Suprapubic skin (tissue), 4 donors: ENCODE results near the gene KLHDC8A. TPM values are rescaled to one million over a fixed set of nuclear protein-coding genes. Genes with fewer than 3 reads are reported as not detected.

ENCODE experiments used
- DNase-seq, 2 donors: peaks; one replicate each; pipeline ENCODE4 v3.0.0-alpha.2; 2019; ENCODE audit warnings: low spot score in 2 of 2
- H3K27ac ChIP-seq: fragments of 200-600 bp; sonication (generic); one replicate; pipeline ENCODE4 v1.5.1; 2019
- H3K27me3 ChIP-seq: fragments of 200-600 bp; sonication (generic); one replicate; pipeline ENCODE4 v1.5.1; 2019
- H3K36me3 ChIP-seq: fragments of 200-600 bp; sonication (generic); one replicate; pipeline ENCODE4 v1.5.1; 2019
- H3K4me1 ChIP-seq: fragments of 200-600 bp; sonication (generic); one replicate; pipeline ENCODE4 v1.5.1; 2019
- H3K4me3 ChIP-seq: fragments of 200-600 bp; sonication (generic); one replicate; pipeline ENCODE4 v1.5.1; 2019; ENCODE audit warnings: mild to moderate bottlenecking
- H3K9me3 ChIP-seq: fragments of 200-600 bp; sonication (generic); one replicate; pipeline ENCODE4 v1.5.1; 2019
- EP300 ChIP-seq: sonication (generic); formaldehyde crosslinking; IDR thresholded peaks from one replicate; pipeline ENCODE4 v1.6.1; 2017; ENCODE audit warnings: antibody characterized with exemption
- POLR2A ChIP-seq, 2 donors: fragments of 450-650 bp; IDR thresholded peaks; one replicate each; pipeline ENCODE4 v1.6.1; 2017; ENCODE audit warnings: antibody characterized with exemption in 2 of 2, mild to moderate bottlenecking in 2 of 2, moderate library complexity in 2 of 2
- POLR2AphosphoS5 ChIP-seq, 3 donors: sonication (generic); formaldehyde crosslinking; IDR thresholded peaks; one replicate each; pipeline ENCODE4 v1.6.1; 2017; ENCODE audit warnings: antibody characterized with exemption in 3 of 3
- WGBS: methylation state at CpG from one replicate; pipeline ENCODE4 v1.1.5; 2018; 5-methylcytosine and 5-hydroxymethylcytosine counted together
- total RNA-seq, 4 donors: library from RNA; depleted of rRNA; stranded (reverse); fragments of >200 nt; gene quantifications; one replicate each; pipeline ENCODE4 v1.1.0, GENCODE V29; 2016
- TF ChIP-seq, protein P1 (sequence below), 2 donors: fragments of 200-600 bp in 1 of 2; fragments of 450-650 bp in 1 of 2; sonication (generic) in 1 of 2; IDR thresholded peaks; one replicate each; pipeline ENCODE4 v1.5.1; 2016 to 2019; ENCODE audit warnings: antibody characterized with exemption in 2 of 2, mild to moderate bottlenecking in 1 of 2, moderate library complexity in 1 of 2

Gene KLHDC8A
- total RNA-seq, 4 donors from 2014 or later = 0.30 to 3.5 (median 0.62) TPM; not detected in 1

DNA sequence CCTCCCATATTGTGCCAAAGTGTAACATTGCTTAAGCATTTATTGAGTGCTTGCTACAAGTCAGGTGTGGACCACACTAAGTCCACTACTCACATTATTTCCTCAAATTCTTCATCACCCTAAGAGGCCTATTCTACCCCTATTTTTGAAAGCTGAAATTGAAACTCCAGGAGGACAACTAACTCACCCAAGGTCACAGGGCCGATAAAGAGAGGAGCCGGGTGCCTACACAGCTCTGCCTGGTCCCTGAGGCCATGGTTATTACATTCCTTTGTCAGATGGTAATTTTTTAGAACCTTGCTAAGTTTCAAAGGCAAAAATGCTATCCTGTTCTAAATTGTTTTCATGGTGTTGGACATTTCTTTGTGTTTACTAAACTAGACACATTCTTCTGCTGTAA, 24.2 kb upstream of the KLHDC8A start:
- H3K4me1 ChIP-seq = no peaks in the 10 kb centered on the region
- H3K27me3 ChIP-seq = peaks cover 12% of the 10 kb centered on the region
- H3K36me3 ChIP-seq = no peaks in the 10 kb centered on the region
- H3K4me3 ChIP-seq = no peak overlapping the region
- DNase-seq = no peak
- WGBS = 53% methylated on average over 2 of the region's 2 CpGs
- TF ChIP-seq EP300 (no peak), POLR2AphosphoS5 (IDR thresholded peaks at IDR 0.05) (no peak), POLR2A (IDR thresholded peaks at IDR 0.05) (no peak)
- TF ChIP-seq, protein P1, sequence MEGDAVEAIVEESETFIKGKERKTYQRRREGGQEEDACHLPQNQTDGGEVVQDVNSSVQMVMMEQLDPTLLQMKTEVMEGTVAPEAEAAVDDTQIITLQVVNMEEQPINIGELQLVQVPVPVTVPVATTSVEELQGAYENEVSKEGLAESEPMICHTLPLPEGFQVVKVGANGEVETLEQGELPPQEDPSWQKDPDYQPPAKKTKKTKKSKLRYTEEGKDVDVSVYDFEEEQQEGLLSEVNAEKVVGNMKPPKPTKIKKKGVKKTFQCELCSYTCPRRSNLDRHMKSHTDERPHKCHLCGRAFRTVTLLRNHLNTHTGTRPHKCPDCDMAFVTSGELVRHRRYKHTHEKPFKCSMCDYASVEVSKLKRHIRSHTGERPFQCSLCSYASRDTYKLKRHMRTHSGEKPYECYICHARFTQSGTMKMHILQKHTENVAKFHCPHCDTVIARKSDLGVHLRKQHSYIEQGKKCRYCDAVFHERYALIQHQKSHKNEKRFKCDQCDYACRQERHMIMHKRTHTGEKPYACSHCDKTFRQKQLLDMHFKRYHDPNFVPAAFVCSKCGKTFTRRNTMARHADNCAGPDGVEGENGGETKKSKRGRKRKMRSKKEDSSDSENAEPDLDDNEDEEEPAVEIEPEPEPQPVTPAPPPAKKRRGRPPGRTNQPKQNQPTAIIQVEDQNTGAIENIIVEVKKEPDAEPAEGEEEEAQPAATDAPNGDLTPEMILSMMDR (IDR thresholded peaks at IDR 0.05) = no peak
- H3K9me3 ChIP-seq = no peaks in the 10 kb centered on the region
- no peak overlapping the region for H3K27ac ChIP-seq

DNA sequence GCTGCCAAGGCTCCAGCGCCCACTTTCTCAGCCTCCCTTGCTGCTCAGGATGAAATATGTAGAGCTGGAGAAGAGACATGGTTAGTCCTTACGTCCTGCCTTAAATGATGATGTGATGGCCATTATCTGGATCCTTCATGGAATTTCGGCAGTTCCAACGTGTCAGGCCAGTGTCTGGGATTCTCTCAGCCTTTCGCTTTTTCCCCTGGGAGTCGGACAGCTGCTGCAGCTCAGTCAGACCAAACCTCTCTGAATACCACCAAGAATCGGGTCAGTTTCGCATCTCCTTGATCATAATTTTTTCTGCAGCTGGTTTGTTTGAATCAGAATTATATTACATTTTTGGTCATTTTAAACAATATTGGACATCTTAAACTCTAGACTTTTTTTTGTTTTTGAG, 22.3 kb upstream of the KLHDC8A start:
- Histone ChIP-seq H3K4me3 (no peak overlapping the region), H3K36me3 (no peaks in the 10 kb centered on the region), H3K27me3 (peaks cover 25% of the 10 kb centered on the region), H3K4me1 (peaks cover 3% of the 10 kb centered on the region), H3K9me3 (no peaks in the 10 kb centered on the region), H3K27ac (no peak overlapping the region)
- no peak for DNase-seq
- TF ChIP-seq POLR2A (IDR thresholded peaks at IDR 0.05) (no peak), POLR2AphosphoS5 (IDR thresholded peaks at IDR 0.05) (no peak), EP300 (no peak)
- TF ChIP-seq, protein P1 (IDR thresholded peaks at IDR 0.05) = no peak
- 73% methylated on average over 8 of the region's 8 CpGs for WGBS

GRCh38 chr1:205377355-205377754, 20.6 kb upstream of the KLHDC8A start:
- Histone ChIP-seq H3K4me1 (peaks cover 6% of the 10 kb centered on the region), H3K4me3 (no peak overlapping the region), H3K9me3 (no peaks in the 10 kb centered on the region), H3K36me3 (no peaks in the 10 kb centered on the region), H3K27me3 (peaks cover 26% of the 10 kb centered on the region), H3K27ac (no peak overlapping the region)
- 97% methylated on average over 3 of the region's 3 CpGs for WGBS
- DNase-seq = no peak
- TF ChIP-seq, protein P1 (IDR thresholded peaks at IDR 0.05) = no peak
- no peak for TF ChIP-seq POLR2A (IDR thresholded peaks at IDR 0.05)
- no peak for TF ChIP-seq POLR2AphosphoS5 (IDR thresholded peaks at IDR 0.05)
- TF ChIP-seq EP300 = no peak

- H3K36me3 ChIP-seq = no peaks in the 10 kb centered on the region
- peaks cover 6% of the 10 kb centered on the region for H3K4me1 ChIP-seq
- DNase-seq = no peak
- H3K9me3 ChIP-seq = no peaks in the 10 kb centered on the region
- no peak for TF ChIP-seq EP300
- H3K27ac ChIP-seq = no peak overlapping the region
- H3K27me3 ChIP-seq = peaks cover 26% of the 10 kb centered on the region
- no peak overlapping the region for H3K4me3 ChIP-seq
- 56% methylated on average over 4 of the region's 4 CpGs for WGBS
Observed at GRCh38 chr1:205376739-205377138, 20.0 kb upstream of the KLHDC8A start.

GRCh38 chr1:205375835-205376545, 19.3 kb upstream of the KLHDC8A start:
- no peaks in the 10 kb centered on the region for H3K36me3 ChIP-seq
- H3K9me3 ChIP-seq = no peaks in the 10 kb centered on the region
- WGBS = 21% methylated on average over 6 of the region's 6 CpGs
- no peak for DNase-seq
- TF ChIP-seq EP300 (no peak), POLR2AphosphoS5 (IDR thresholded peaks at IDR 0.05) (no peak), POLR2A (IDR thresholded peaks at IDR 0.05) (no peak)
- TF ChIP-seq, protein P1 (IDR thresholded peaks at IDR 0.05) = no peak
- no peak overlapping the region for H3K27ac ChIP-seq
- H3K4me1 ChIP-seq = peaks cover 6% of the 10 kb centered on the region
- no peak overlapping the region for H3K4me3 ChIP-seq
- peaks cover 26% of the 10 kb centered on the region for H3K27me3 ChIP-seq
